NCI-H526 (cell line): Measurements from ENCODE around the gene CCR6.
"Not testable (repeated sequence)": the region's sequence is repeated elsewhere in the genome, so short reads cannot be mapped to it uniquely, and the experiment has no call there.

Experiments used
- DNase-seq, 2 experiments: peaks; one replicate each; lab custom pipeline; 2025; lab: John Stamatoyannopoulos, UW

The CCR6 gene

GRCh38 chr6:167143041-167143440, 20.1 kb downstream of the CCR6 start:
- DNase-seq = no peak

GRCh38 chr6:167145461-167145860, 22.6 kb downstream of the CCR6 start:
- DNase-seq = no peak

- DNase-seq = no peak
Measured at GRCh38 chr6:167146135-167146534, 23.2 kb downstream of the CCR6 start.

GRCh38 chr6:167146977-167147376, 24.1 kb downstream of the CCR6 start:
- no peak for DNase-seq

GRCh38 chr6:167148021-167148420, 25.1 kb downstream of the CCR6 start:
- no peak for DNase-seq

GRCh38 chr6:167148997-167149396, 26.1 kb downstream of the CCR6 start:
- DNase-seq = no peak

- no peak for DNase-seq
Measured at GRCh38 chr6:167150941-167151549, 28.1 kb downstream of the CCR6 start.

GRCh38 chr6:167151648-167152047, 28.8 kb downstream of the CCR6 start:
- DNase-seq = no peak

GRCh38 chr6:167152862-167153261, 30.0 kb downstream of the CCR6 start:
- no peak for DNase-seq

GRCh38 chr6:167153521-167153959, 30.6 kb downstream of the CCR6 start:
- DNase-seq = peak in 1 of 2 experiments; percentile 11

GRCh38 chr6:167154291-167154690, 31.4 kb downstream of the CCR6 start:
- no peak for DNase-seq

- DNase-seq = no peak
Measured at GRCh38 chr6:167154895-167155294, 32.0 kb downstream of the CCR6 start.

GRCh38 chr6:167157414-167157813, 34.5 kb downstream of the CCR6 start:
- DNase-seq = no peak

- no peak for DNase-seq
Measured at GRCh38 chr6:167157863-167158262, 35.0 kb downstream of the CCR6 start, which contains the start of gene GPR31. Gene GPR31, minus strand, starts transcription at chr6:167157980. Its CDS starts 149 bp downstream, at chr6:167157831.

- DNase-seq = no peak
Measured at GRCh38 chr6:167161851-167162467, 39.1 kb downstream of the CCR6 start.

GRCh38 chr6:167162591-167162990, 39.7 kb downstream of the CCR6 start:
- DNase-seq = no peak

GRCh38 chr6:167163476-167164011, 40.6 kb downstream of the CCR6 start:
- no peak for DNase-seq

GRCh38 chr6:167164261-167164660, 41.4 kb downstream of the CCR6 start:
- no peak for DNase-seq

GRCh38 chr6:167165858-167166471, 43.1 kb downstream of the CCR6 start:
- DNase-seq = no peak

- not testable (repeated sequence) for DNase-seq
Measured at GRCh38 chr6:167167699-167168098, 44.8 kb downstream of the CCR6 start.

- not testable (repeated sequence) for DNase-seq
Measured at GRCh38 chr6:167168296-167168695, 45.4 kb downstream of the CCR6 start.

- DNase-seq = not testable (repeated sequence)
Measured at GRCh38 chr6:167169867-167170266, 47.0 kb downstream of the CCR6 start.

- not testable (repeated sequence) for DNase-seq
Measured at GRCh38 chr6:167171300-167171699, 48.4 kb downstream of the CCR6 start.
